ENCODE results near the gene C19orf53. TPM values are rescaled to one million over a fixed set of nuclear protein-coding genes. Genes with fewer than 3 reads are reported as not detected.

The C19orf53 gene
- total RNA-seq (2011; cell fraction: chromatin; rRNA removed; ENCODE audit: low replicate concordance): 16.1 and 36.9 TPM in 2 replicates
- 41.2 and 47.9 TPM in 2 replicates for total RNA-seq (2011; cell fraction: nucleolus; rRNA removed)
- 32.6 and 42.2 TPM in 2 replicates for total RNA-seq (2011; cell fraction: nucleoplasm; rRNA removed)
- total RNA-seq (2014; rRNA removed) (164 and 284 TPM in 2 replicates), total RNA-seq (2014; rRNA removed; fragmentation: Illumina TruSeq; extraction: Trizol) (63.0 and 98.5 TPM in 2 replicates), total RNA-seq (2015; rRNA removed; fragmentation: Illumina TruSeq; extraction: Trizol) (115 and 130 TPM in 2 replicates), total RNA-seq (2021) (95.9 and 109 TPM in 2 replicates), polyA plus RNA-seq (2011; rRNA removed) (151 and 169 TPM in 2 replicates), polyA plus RNA-seq (2014; fragmentation: Illumina TruSeq; extraction: Trizol) (205 and 214 TPM in 2 replicates), polyA plus RNA-seq (2014; fragmentation: Nextera tagmentation; extraction: Ambion mirVana) (100 to 1,000 TPM; 416 to 441 TPM), polyA plus RNA-seq (2014; rRNA removed) (197 and 206 TPM in 2 replicates), polyA minus RNA-seq (2011; rRNA and poly(A)+ RNA removed) (24.1 and 41.5 TPM in 2 replicates), Bru-seq, nascent RNA (percentile 93 among the genes with signal in this experiment), BruChase-seq, experiment 1, labeled RNA remaining after a 2-hour chase (percentile 83 among the genes with signal in this experiment), BruChase-seq, experiment 2, labeled RNA remaining after a 6-hour chase (percentile 81 among the genes with signal in this experiment)
- polyA plus RNA-seq (2011; cell fraction: cytosol; rRNA removed): 153 and 227 TPM in 2 replicates
- 87.2 and 100 TPM in 2 replicates for polyA plus RNA-seq (2011; cell fraction: nucleus; rRNA removed)
- 146 and 190 TPM in 2 replicates for polyA plus RNA-seq (2012)
- 58.9 and 66.1 TPM in 2 replicates for polyA minus RNA-seq (2011; cell fraction: cytosol; rRNA and poly(A)+ RNA removed)
- polyA minus RNA-seq (2011; cell fraction: nucleus; rRNA and poly(A)+ RNA removed): 14.9 and 21.1 TPM in 2 replicates
- long read RNA-seq, experiment 1, transcript C19orf53-202 (3 exons, 873 nt): major isoform, 224 of 287 reads
- long read RNA-seq, experiment 1, partial matches to known transcripts: 55 of 287 reads
- long read RNA-seq, experiment 1, other reads (novel, unspliced or antisense): 1 of 287 reads
- long read RNA-seq, experiment 2, transcript C19orf53-202 (3 exons, 873 nt): major isoform, 195 of 210 reads
- long read RNA-seq, experiment 2, partial matches to known transcripts: 6 of 210 reads
- long read RNA-seq, experiment 2, other reads (novel, unspliced or antisense): 2 of 210 reads
- long read RNA-seq, experiment 3, transcript C19orf53-202 (3 exons, 873 nt): major isoform, 155 of 160 reads
- long read RNA-seq, experiment 3, partial matches to known transcripts: 0 of 160 reads
- long read RNA-seq, experiment 3, other reads (novel, unspliced or antisense): 0 of 160 reads

GRCh38 chr19:13774217-13775191 lies at the start of gene C19orf53:
C19orf53 (plus strand) TSS chr19:13774456; CDS start chr19:13774478, 22 bp downstream.
- peaks cover 54% of the 10 kb centered on the region for H3K36me3 ChIP-seq (ENCODE audit: control insufficient read depth, insufficient read depth, low read length)
- intact Hi-C loops (cut with micrococcal nuclease) (no loop called here), in situ Hi-C loops (cut with MboI) (no loop called here)
- peak within 1 kb of the TSS; percentile 90 for H3K4me3 ChIP-seq
- ChIA-PET POLR2A (interaction anchor here (0.6 to 1.7 kb wide), 10 partner anchors 9 to 178 kb away, joined by 3 to 6 read pairs (median 3); partner anchors contain the start of genes DCAF15 and MRI1), CTCF (ENCODE audit: low intra/inter-chr PET ratio) (interaction anchor here (1.1 kb wide), 1 partner anchor 10 kb away, joined by 3 read pairs; no protein-coding TSS in a partner anchor)
- H3K4me2 ChIP-seq (ENCODE audit: insufficient read depth, low read length): peak within 1 kb of the TSS; percentile 98
- ATAC-seq (peak; percentile 100), DNase-seq (ENCODE audit: extremely low read depth in 1 of 4, low spot score in 3 of 4) (peak; percentile 91 to 97 (median 96)), FAIRE-seq (peak; percentile 95)
- under 1% methylated on average over 49 of the region's 61 CpGs for WGBS (ENCODE audit: insufficient coverage, low coverage, missing lambda C conversion rate)
- peak within 1 kb of the TSS; percentile 89 for H2AFZ ChIP-seq (ENCODE audit: low read depth, low read length)
- H3K79me2 ChIP-seq (ENCODE audit: control insufficient read depth, insufficient read depth, low read length): peaks cover 25% of the 10 kb centered on the region
- no peaks in the 10 kb centered on the region for H4K20me1 ChIP-seq (replicated peaks; ENCODE audit: control insufficient read depth, insufficient read depth, low read length)
- peak within 1 kb of the TSS; percentile 86 for H3K27ac ChIP-seq (ENCODE audit: extremely low read depth, low read depth, low read length)
- no peaks in the 10 kb centered on the region for H3K9me1 ChIP-seq (ENCODE audit: control insufficient read depth, insufficient read depth, low read length)
- TSS peak; percentile 57 for BruUV-seq (replicated peaks)
- peaks cover 10 to 20% of the 10 kb centered on the region in 2 experiments for H3K4me1 ChIP-seq (replicated peaks in 1 of 2; ENCODE audit: control insufficient read depth in 2 of 2, insufficient read depth in 2 of 2, low read length in 2 of 2)
- peak within 1 kb of the TSS; percentile 84 to 99 for H3K9ac ChIP-seq (ENCODE audit: insufficient read depth in 1 of 2, low read depth in 2 of 2, low read length in 2 of 2)
- H3K9me3 ChIP-seq (replicated peaks; ENCODE audit: control insufficient read depth, insufficient read depth, low read depth, low read length): no peaks in the 10 kb centered on the region
- H3K27me3 ChIP-seq (ENCODE audit: control insufficient read depth in 2 of 2, insufficient read depth in 2 of 2, low read length in 2 of 2): no peaks in the 10 kb centered on the region
- TF ChIP-seq SMAD4 (CRISPR knock-in tag; conservative IDR thresholded peaks at IDR 0.05): no peak
- TF ChIP-seq CHD2 (IDR thresholded peaks at IDR 0.05; ENCODE audit: low read depth, low read length): peak; percentile 71
- peak; percentile 16; the same call in 1 of the 2 replicates for TF ChIP-seq ATF4 (CRISPR knock-in tag; IDR thresholded peaks at IDR 0.05)
- no peak for TF ChIP-seq ZBTB49 (CRISPR knock-in tag; IDR thresholded peaks at IDR 0.05; ENCODE audit: borderline replicate concordance)
- peak; percentile 73 for TF ChIP-seq CHD1 (IDR thresholded peaks at IDR 0.05; ENCODE audit: low read length)
- peak; percentile 60 for TF ChIP-seq ZBTB17 (CRISPR knock-in tag; IDR thresholded peaks at IDR 0.05)
- TF ChIP-seq COPS2 (conservative IDR thresholded peaks at IDR 0.05): no peak
- peak; percentile 70 for TF ChIP-seq PCBP1 (IDR thresholded peaks at IDR 0.05; ENCODE audit: low read depth, low read length, poor library complexity, severe bottlenecking)

All from K562 (cell line).